ENCODE data around the gene BIVM.
"Not testable (repeated sequence)": the region's sequence is repeated elsewhere in the genome, so short reads cannot be mapped to it uniquely, and the experiment has no call there.

The BIVM gene

GRCh38 chr13:102798581-102799425 is at the start of gene BIVM, which contains the start of gene POGLUT2:
Gene BIVM, plus strand, starts transcription at chr13:102799119. Its CDS starts 8,149 bp downstream, at chr13:102807268.
Gene POGLUT2, minus strand, starts transcription at chr13:102798976. Its CDS starts 306 bp downstream, at chr13:102798670.
- DNase-seq = peak; percentile 95

- DNase-seq = no peak
Measured at GRCh38 chr13:102751886-102752285, 47.0 kb upstream of the BIVM start.

GRCh38 chr13:102757006-102757405 is 41.9 kb upstream of the BIVM start:
- DNase-seq = no peak

GRCh38 chr13:102758842-102759241 is 40.1 kb upstream of the BIVM start:
- no peak for DNase-seq

- DNase-seq = no peak
Measured at GRCh38 chr13:102761071-102761470, 37.8 kb upstream of the BIVM start.

GRCh38 chr13:102763741-102764140 is 35.2 kb upstream of the BIVM start:
- no peak for DNase-seq

- DNase-seq = no peak
Measured at GRCh38 chr13:102768909-102769308, 30.0 kb upstream of the BIVM start.

- no peak for DNase-seq
Measured at GRCh38 chr13:102769679-102770078, 29.2 kb upstream of the BIVM start.

GRCh38 chr13:102770435-102770834 is 28.5 kb upstream of the BIVM start:
- no peak for DNase-seq

GRCh38 chr13:102771298-102772041 is 27.4 kb upstream of the BIVM start:
- no peak for DNase-seq

- no peak for DNase-seq
Measured at GRCh38 chr13:102772042-102772425, 26.9 kb upstream of the BIVM start.

GRCh38 chr13:102773441-102774213 is 25.3 kb upstream of the BIVM start, which contains the start of gene TEX30:
Gene TEX30, minus strand, starts transcription at chr13:102773786. Its CDS starts 3,760 bp downstream, at chr13:102770026.
- peak; percentile 86 for DNase-seq

- no peak for DNase-seq
Measured at GRCh38 chr13:102774214-102774568, 24.7 kb upstream of the BIVM start.

- DNase-seq = no peak
Measured at GRCh38 chr13:102774591-102775520, 24.1 kb upstream of the BIVM start.

GRCh38 chr13:102776271-102776670 is 22.6 kb upstream of the BIVM start:
- no peak for DNase-seq

GRCh38 chr13:102777736-102778135 is 21.2 kb upstream of the BIVM start:
- DNase-seq = no peak

GRCh38 chr13:102779436-102780159 is 19.3 kb upstream of the BIVM start:
- no peak for DNase-seq

GRCh38 chr13:102780656-102781055 is 18.3 kb upstream of the BIVM start:
- DNase-seq = not testable (repeated sequence)

- DNase-seq = no peak
Measured at GRCh38 chr13:102781591-102781990, 17.3 kb upstream of the BIVM start.

- DNase-seq = no peak
Measured at GRCh38 chr13:102784483-102784882, 14.4 kb upstream of the BIVM start.

GRCh38 chr13:102788683-102789082 is 10.2 kb upstream of the BIVM start:
- no peak for DNase-seq

Data from NCI-H1092 (cell line).